Measurements from ENCODE around the gene RPS6KB2. TPM values are rescaled to one million over a fixed set of nuclear protein-coding genes. Genes with fewer than 3 reads are reported as not detected.

The RPS6KB2 gene
- total RNA-seq, 2 donors from 2014 or later: 54.5 to 72.9 TPM

DNA sequence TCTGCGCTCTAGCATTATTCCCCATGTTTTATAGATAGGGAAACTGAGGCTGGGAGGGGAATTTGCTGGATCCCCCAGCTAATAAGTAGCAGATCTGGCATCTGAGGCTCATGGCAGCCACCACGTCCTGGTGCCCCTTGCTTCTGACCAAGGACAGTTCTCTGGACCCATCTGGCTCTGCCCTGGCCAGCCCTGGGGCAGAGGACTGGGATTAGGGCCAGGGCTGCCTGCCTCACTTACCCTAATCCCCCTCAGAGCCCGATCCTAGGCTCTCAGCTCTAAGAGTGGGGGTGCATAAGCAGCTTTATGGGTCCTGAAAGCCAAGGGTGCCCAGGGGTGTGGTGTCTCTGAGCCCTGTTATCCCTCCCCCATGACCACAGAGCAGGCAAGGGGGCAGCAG, 26.8 kb downstream of the RPS6KB2 start, which contains the start of gene CABP4:
Gene CABP4 (plus strand): TSS at position 301 of the 400 bp plus-strand sequence. CDS start 70 bp downstream, at position 371.
- Histone ChIP-seq H3K4me3 (no peak within 1 kb of the TSS), H3K27me3 (replicated peaks; ENCODE audit: insufficient read depth) (no peaks in the 10 kb centered on the region), H3K4me1 (replicated peaks) (no peaks in the 10 kb centered on the region), H3K9me3 (no peaks in the 10 kb centered on the region), H3K36me3 (no peaks in the 10 kb centered on the region), H3K27ac (no peak within 1 kb of the TSS)
- WGBS: 92% methylated on average over 3 of the region's 3 CpGs
- TF ChIP-seq POLR2AphosphoS5 (IDR thresholded peaks at IDR 0.05) (no peak), POLR2A (IDR thresholded peaks at IDR 0.05) (no peak)
- TF ChIP-seq, protein P1, sequence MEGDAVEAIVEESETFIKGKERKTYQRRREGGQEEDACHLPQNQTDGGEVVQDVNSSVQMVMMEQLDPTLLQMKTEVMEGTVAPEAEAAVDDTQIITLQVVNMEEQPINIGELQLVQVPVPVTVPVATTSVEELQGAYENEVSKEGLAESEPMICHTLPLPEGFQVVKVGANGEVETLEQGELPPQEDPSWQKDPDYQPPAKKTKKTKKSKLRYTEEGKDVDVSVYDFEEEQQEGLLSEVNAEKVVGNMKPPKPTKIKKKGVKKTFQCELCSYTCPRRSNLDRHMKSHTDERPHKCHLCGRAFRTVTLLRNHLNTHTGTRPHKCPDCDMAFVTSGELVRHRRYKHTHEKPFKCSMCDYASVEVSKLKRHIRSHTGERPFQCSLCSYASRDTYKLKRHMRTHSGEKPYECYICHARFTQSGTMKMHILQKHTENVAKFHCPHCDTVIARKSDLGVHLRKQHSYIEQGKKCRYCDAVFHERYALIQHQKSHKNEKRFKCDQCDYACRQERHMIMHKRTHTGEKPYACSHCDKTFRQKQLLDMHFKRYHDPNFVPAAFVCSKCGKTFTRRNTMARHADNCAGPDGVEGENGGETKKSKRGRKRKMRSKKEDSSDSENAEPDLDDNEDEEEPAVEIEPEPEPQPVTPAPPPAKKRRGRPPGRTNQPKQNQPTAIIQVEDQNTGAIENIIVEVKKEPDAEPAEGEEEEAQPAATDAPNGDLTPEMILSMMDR (IDR thresholded peaks at IDR 0.05): no peak
- intact Hi-C loops (cut with DNase I): no loop called here
- DNase-seq (ENCODE audit: low spot score): no peak

DNA sequence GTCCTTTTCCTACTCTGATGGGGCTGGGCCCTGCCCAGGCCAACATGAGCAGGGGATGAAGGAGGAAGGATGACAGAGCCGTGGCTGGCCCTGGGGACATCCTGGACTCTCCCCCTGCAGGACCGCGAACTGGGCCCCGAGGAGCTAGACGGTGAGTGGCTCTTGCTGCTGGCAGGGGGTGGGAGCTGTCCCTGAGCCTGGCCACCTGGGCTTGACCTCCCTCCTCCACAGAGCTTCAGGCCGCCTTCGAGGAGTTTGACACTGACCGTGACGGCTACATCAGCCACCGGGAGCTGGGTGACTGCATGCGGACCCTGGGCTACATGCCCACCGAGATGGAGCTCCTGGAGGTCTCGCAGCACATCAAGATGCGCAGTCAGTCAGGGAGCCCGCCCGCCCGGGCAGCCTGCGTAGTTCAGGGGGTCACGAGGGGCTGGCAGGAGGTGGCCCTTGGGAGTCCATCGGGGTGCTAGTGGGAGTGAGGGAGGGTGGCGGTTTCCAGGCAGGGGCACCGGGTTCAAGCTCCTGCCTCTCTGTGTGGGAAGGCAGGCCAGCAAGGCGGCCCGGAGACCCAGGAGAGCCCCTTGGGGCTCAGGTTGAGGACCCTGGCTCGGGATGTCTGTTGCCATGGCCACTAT, 27.9 kb downstream of the RPS6KB2 start:
- H3K36me3 ChIP-seq: no peaks in the 10 kb centered on the region
- TF ChIP-seq POLR2AphosphoS5 (IDR thresholded peaks at IDR 0.05) (no peak), POLR2A (IDR thresholded peaks at IDR 0.05) (no peak)
- TF ChIP-seq, protein P1 (IDR thresholded peaks at IDR 0.05): no peak
- WGBS: 74% methylated on average over 22 of the region's 25 CpGs
- H3K9me3 ChIP-seq: no peaks in the 10 kb centered on the region
- DNase-seq (ENCODE audit: low spot score): no peak
- H3K4me1 ChIP-seq (replicated peaks): no peaks in the 10 kb centered on the region
- H3K4me3 ChIP-seq: no peak overlapping the region
- intact Hi-C loops (cut with DNase I): no loop called here
- H3K27me3 ChIP-seq (replicated peaks; ENCODE audit: insufficient read depth): no peaks in the 10 kb centered on the region
- no peak overlapping the region for H3K27ac ChIP-seq

DNA sequence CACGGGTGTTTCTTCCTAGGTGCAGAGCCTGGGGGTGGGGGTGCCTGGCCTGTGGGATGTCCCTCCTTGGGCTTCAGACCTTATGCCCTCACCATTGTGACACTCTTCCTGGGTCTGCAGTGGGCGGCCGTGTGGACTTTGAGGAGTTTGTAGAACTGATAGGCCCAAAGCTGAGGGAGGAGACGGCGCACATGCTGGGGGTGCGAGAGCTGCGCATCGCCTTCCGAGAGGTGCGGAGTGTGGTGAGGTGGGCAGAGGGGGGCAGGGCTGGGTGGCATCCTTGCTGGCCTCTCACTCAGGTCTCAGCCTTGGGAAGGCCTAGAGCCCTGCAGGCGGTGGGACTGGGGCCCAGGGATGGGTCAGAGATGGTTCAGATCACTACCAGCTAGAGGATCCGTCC, 29.2 kb downstream of the RPS6KB2 start:
- TF ChIP-seq POLR2AphosphoS5 (IDR thresholded peaks at IDR 0.05) (no peak), POLR2A (IDR thresholded peaks at IDR 0.05) (no peak)
- TF ChIP-seq, protein P1 (IDR thresholded peaks at IDR 0.05): no peak
- Histone ChIP-seq H3K4me3 (no peak overlapping the region), H3K27me3 (replicated peaks; ENCODE audit: insufficient read depth) (no peaks in the 10 kb centered on the region), H3K4me1 (replicated peaks) (no peaks in the 10 kb centered on the region), H3K27ac (no peak overlapping the region), H3K9me3 (no peaks in the 10 kb centered on the region), H3K36me3 (no peaks in the 10 kb centered on the region)
- DNase-seq (ENCODE audit: low spot score): no peak
- intact Hi-C loops (cut with DNase I): no loop called here
- 95% methylated on average over 11 of the region's 12 CpGs for WGBS

DNA sequence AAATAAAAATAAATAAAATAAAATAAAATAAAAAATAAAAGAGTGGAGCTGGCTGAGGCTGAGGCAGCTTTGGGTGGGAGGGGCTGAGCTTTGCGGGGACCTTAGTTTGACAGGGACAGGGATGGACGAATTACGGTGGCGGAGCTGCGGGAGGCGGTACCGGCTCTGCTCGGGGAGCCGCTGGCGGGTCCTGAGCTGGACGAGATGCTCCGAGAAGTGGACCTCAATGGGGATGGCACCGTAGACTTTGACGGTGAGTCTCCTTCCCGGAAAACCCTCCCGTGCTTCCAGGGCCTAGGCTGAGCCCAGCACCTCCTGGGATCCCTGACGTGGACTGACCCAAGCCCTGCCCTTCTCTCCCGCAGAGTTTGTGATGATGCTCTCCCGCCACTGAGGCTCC, 30.0 kb downstream of the RPS6KB2 start:
- no peak overlapping the region for H3K4me3 ChIP-seq
- H3K27ac ChIP-seq: no peak overlapping the region
- no peaks in the 10 kb centered on the region for H3K9me3 ChIP-seq
- TF ChIP-seq, protein P1 (IDR thresholded peaks at IDR 0.05): no peak
- TF ChIP-seq POLR2A (IDR thresholded peaks at IDR 0.05) (no peak), POLR2AphosphoS5 (IDR thresholded peaks at IDR 0.05) (no peak)
- no peaks in the 10 kb centered on the region for H3K27me3 ChIP-seq (replicated peaks; ENCODE audit: insufficient read depth)
- intact Hi-C loops (cut with DNase I): no loop called here
- H3K4me1 ChIP-seq (replicated peaks): no peaks in the 10 kb centered on the region
- 86% methylated on average over 19 of the region's 19 CpGs for WGBS
- H3K36me3 ChIP-seq: no peaks in the 10 kb centered on the region
- no peak for DNase-seq (ENCODE audit: low spot score)

DNA sequence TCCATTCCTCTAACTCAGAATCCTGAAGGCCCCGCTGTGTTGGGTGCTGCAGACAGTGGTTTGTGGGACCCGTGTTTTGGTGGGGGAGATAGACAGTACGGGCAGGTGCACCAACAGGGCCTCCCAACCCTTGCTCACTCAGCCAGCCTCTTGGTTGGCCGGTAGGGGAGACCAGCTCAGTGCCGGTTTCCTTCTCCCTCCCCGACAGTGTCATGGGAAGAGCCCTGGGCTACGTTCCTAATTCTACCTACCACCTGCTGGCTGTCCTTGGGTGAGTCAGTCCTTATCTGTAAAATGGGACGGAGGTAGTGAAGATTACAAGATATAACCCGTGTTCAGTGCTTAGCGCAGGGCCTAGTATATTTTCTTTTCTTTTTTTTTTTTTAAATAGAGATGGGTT, 34.9 kb downstream of the RPS6KB2 start:
- TF ChIP-seq, protein P1 (IDR thresholded peaks at IDR 0.05): no peak
- TF ChIP-seq POLR2AphosphoS5 (IDR thresholded peaks at IDR 0.05): no peak
- TF ChIP-seq POLR2A (IDR thresholded peaks at IDR 0.05): no peak
- Histone ChIP-seq H3K9me3 (no peaks in the 10 kb centered on the region), H3K27me3 (replicated peaks; ENCODE audit: insufficient read depth) (no peaks in the 10 kb centered on the region), H3K27ac (no peak overlapping the region), H3K4me1 (replicated peaks) (peaks cover 6% of the 10 kb centered on the region), H3K36me3 (peaks cover 0 to 4% of the 10 kb centered on the region in 2 donors), H3K4me3 (no peak overlapping the region)
- intact Hi-C loops (cut with DNase I): no loop called here
- DNase-seq (ENCODE audit: low spot score): no peak
- 90% methylated on average over 10 of the region's 10 CpGs for WGBS

Measured in prostate gland (tissue), 2 donors.